HepG2 (cell line): ENCODE results near the gene RPL31. TPM values are rescaled to one million over a fixed set of nuclear protein-coding genes. Genes with fewer than 3 reads are reported as not detected.

Experiments
- ARNT ChIP-seq: fragments of 450-650 bp; IDR thresholded peaks from 2 replicates; pipeline ENCODE4 v1.6.1; 2017
- ATM ChIP-seq: fragments of 450-650 bp; IDR thresholded peaks from 2 replicates; pipeline ENCODE4 v1.7.1; 2017; ENCODE audit warnings: mild to moderate bottlenecking, borderline replicate concordance
- HDAC1 ChIP-seq: sonication (generic); formaldehyde crosslinking; IDR thresholded peaks from 2 replicates; pipeline ENCODE4 v1.5.1; 2020; ENCODE audit warnings: mild to moderate bottlenecking, missing genetic modification reagents
- HDAC2 ChIP-seq: sonication (generic); formaldehyde crosslinking; IDR thresholded peaks from 2 replicates; pipeline ENCODE4 v1.4.0; 2020; ENCODE audit warnings: missing genetic modification reagents
- HNF1A ChIP-seq, 2 experiments: sonication (generic) in 1 of 2; formaldehyde crosslinking in 1 of 2; IDR thresholded peaks; 2 replicates each; pipeline versions ENCODE4 v1.4.0 to v1.6.1; 2016 to 2020; ENCODE audit warnings: borderline replicate concordance in 1 of 2, low read depth in 1 of 2, mild to moderate bottlenecking in 1 of 2, missing genetic modification reagents in 1 of 2
- IKZF4 ChIP-seq: sonication (generic); formaldehyde crosslinking; IDR thresholded peaks from 2 replicates; pipeline ENCODE4 v1.5.1; 2020; ENCODE audit warnings: borderline replicate concordance, mild to moderate bottlenecking, low read depth, missing genetic modification reagents; ENCODE audit errors: not compliant biosample characterization
- IRX3 ChIP-seq: sonication (generic); formaldehyde crosslinking; IDR thresholded peaks from 2 replicates; pipeline ENCODE4 v1.8.1; 2023; ENCODE audit warnings: mild to moderate bottlenecking, low read depth, missing genetic modification reagents, borderline replicate concordance
- MATR3 ChIP-seq: sonication (generic); formaldehyde crosslinking; IDR thresholded peaks from 2 replicates; pipeline ENCODE4 v1.4.0; 2020; ENCODE audit warnings: missing genetic modification reagents
- MXD4 ChIP-seq: IDR thresholded peaks from 2 replicates; pipeline ENCODE4 v1.6.1; 2016; ENCODE audit warnings: mild to moderate bottlenecking, missing biosample characterization, missing genetic modification reagents
- POLR2A ChIP-seq, 2 experiments: IDR thresholded peaks; 2 replicates each; pipeline ENCODE4 v1.6.1; 2011; ENCODE audit warnings: low read depth in 2 of 2, low read length in 2 of 2, mild to moderate bottlenecking in 1 of 2, moderate library complexity in 1 of 2; ENCODE audit not compliant: insufficient read depth in 1 of 2
- POLR2G ChIP-seq: fragments of 200-400 bp; formaldehyde crosslinking; IDR thresholded peaks from 2 replicates; pipeline ENCODE4 v1.6.1; 2018; ENCODE audit warnings: mild to moderate bottlenecking, low read depth, low read length, moderate library complexity
- RERE ChIP-seq: IDR thresholded peaks from 2 replicates; pipeline ENCODE4 v1.6.1; 2016; ENCODE audit warnings: low read depth, missing genetic modification reagents, missing compliant biosample characterization
- RXRA ChIP-seq: sonication (generic); formaldehyde crosslinking; IDR thresholded peaks from 2 replicates; pipeline ENCODE4 v1.5.1; 2020; ENCODE audit warnings: missing genetic modification reagents
- SETDB1 ChIP-seq: sonication (generic); formaldehyde crosslinking; IDR thresholded peaks from 2 replicates; pipeline ENCODE4 v1.5.1; 2020; ENCODE audit warnings: missing genetic modification reagents, mild to moderate bottlenecking, borderline replicate concordance
- SOX13 ChIP-seq, 3 experiments: fragments of 450-650 bp in 1 of 3; sonication (generic) in 1 of 3; formaldehyde crosslinking in 1 of 3; IDR thresholded peaks in 2 of 3; conservative IDR thresholded peaks in 1 of 3; 2 replicates each; pipeline versions ENCODE4 v1.5.0 to v1.6.1; 2016 to 2020; ENCODE audit warnings: antibody characterized with exemption in 1 of 3, mild to moderate bottlenecking in 1 of 3, missing compliant biosample characterization in 1 of 3, missing genetic modification reagents in 1 of 3, moderate library complexity in 1 of 3
- STAG1 ChIP-seq: sonication (generic); formaldehyde crosslinking; IDR thresholded peaks from 2 replicates; pipeline ENCODE4 v1.4.0; 2020; ENCODE audit warnings: missing genetic modification reagents
- TCF7L2 ChIP-seq: IDR thresholded peaks from 2 replicates; pipeline ENCODE4 v1.6.1; 2011; ENCODE audit warnings: mild to moderate bottlenecking, low read depth, low read length, moderate library complexity
- ZFP37 ChIP-seq: sonication (generic); formaldehyde crosslinking; IDR thresholded peaks from 2 replicates; pipeline ENCODE4 v1.4.0; 2020; ENCODE audit warnings: missing genetic modification reagents, borderline replicate concordance
- ZNF260 ChIP-seq: sonication (generic); formaldehyde crosslinking; IDR thresholded peaks from 2 replicates; pipeline ENCODE4 v1.4.0; 2020; ENCODE audit warnings: missing genetic modification reagents, low read depth, mild to moderate bottlenecking, borderline replicate concordance
- ZNF607 ChIP-seq: sonication (generic); formaldehyde crosslinking; IDR thresholded peaks from 2 replicates; pipeline ENCODE4 v1.5.1; 2020; ENCODE audit warnings: missing genetic modification reagents, mild to moderate bottlenecking, borderline replicate concordance
- ZNF777 ChIP-seq: sonication (generic); formaldehyde crosslinking; IDR thresholded peaks from 2 replicates; pipeline ENCODE4 v1.4.0; 2020; ENCODE audit warnings: missing genetic modification reagents
- polyA plus RNA-seq, 8 experiments: library from polyadenylated mRNA; depleted of rRNA in 3 of 8; stranded (reverse) in 7 of 8; unstranded in 1 of 8; fragments of >200 nt; fragmentation: Illumina TruSeq in 4 of 8; extraction: Trizol in 4 of 8; gene quantifications; 2 replicates each; pipeline versions ENCODE4 v1.2.1 to v1.2.3, GENCODE V29; 2011 to 2016; ENCODE audit warnings: low read depth in 4 of 8, missing spikeins in 1 of 8, mixed read lengths in 1 of 8; ENCODE audit not compliant: insufficient read depth in 1 of 8
- total RNA-seq, 5 experiments: library from RNA; depleted of rRNA; stranded (reverse); fragments of >200 nt; fragmentation: Illumina TruSeq; extraction: Trizol; gene quantifications; 2 replicates each; pipeline ENCODE4 v1.2.3, GENCODE V29; 2016; ENCODE audit warnings: low read depth in 1 of 5

Gene RPL31
- total and polyA plus RNA-seq, 2 of the 13 experiments (the other 11 are each of a cell fraction or from before 2014, with no cell fraction given) = 3,331 to 3,582 TPM

DNA sequence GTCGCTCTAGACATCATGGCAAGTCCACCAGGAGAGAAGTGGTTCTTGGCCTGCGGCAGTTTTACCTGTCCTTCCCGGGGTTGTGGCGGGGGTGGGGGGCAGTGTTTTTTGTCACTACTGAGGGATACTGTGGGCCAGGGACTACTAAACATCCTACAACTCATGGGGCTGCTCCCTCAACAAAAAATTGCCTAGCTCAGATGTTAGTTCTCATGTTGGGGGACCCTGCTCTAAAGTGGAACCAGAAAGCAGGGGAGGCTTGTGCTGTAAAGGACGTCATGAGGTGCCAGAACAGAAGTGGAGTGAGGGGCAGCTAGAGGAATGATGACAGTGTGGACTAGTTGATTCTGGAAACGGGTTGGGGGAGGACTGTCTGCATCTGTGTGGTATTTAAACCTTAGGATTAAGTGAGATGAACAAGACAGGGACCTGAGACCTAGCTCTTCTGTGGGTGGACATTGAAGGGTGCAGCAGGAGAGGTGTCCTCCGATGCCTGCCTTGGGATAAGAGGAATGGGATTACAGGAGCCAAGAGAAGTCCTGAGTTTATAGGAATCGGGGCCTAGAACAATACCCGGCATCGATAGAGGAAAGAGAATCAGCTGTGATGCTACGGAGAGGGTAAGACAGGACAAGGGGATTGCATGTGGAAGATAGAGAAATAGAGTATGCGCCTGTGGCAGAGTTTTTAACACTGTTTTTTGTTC lies 2.7 kb downstream of the RPL31 start (continued):
- TF ChIP-seq HDAC2 (CRISPR knock-in tag) (no peak), MATR3 (no peak), ATM (no peak), STAG1 (CRISPR knock-in tag) (no peak), POLR2G (peak; percentile 52; the same call in 1 of the 2 replicates), ZNF260 (no peak), POLR2A (IDR thresholded peaks at IDR 0.05; ENCODE audit: insufficient read depth in 1 of 2, low read depth in 2 of 2, low read length in 2 of 2) (peak; percentile 22 to 41; a peak in 3 of 4 replicates), TCF7L2 (no peak), HDAC1 (CRISPR knock-in tag) (no peak), HNF1A (IDR thresholded peaks at IDR 0.05; ENCODE audit: low read depth) (no peak), HNF1A (CRISPR knock-in tag; IDR thresholded peaks at IDR 0.05; ENCODE audit: borderline replicate concordance) (no peak), RXRA (CRISPR knock-in tag) (no peak), SOX13 (IDR thresholded peaks at IDR 0.05) (no peak), SOX13 (CRISPR knock-in tag; conservative IDR thresholded peaks at IDR 0.05 in 1 of 2, IDR thresholded peaks at IDR 0.05 in 1 of 2) (no peak), ZNF777 (no peak), SETDB1 (CRISPR knock-in tag) (no peak), ARNT (no peak), ZFP37 (CRISPR knock-in tag) (0 out of 2 replicates have a peak, but pooled peaks have one; percentile 46), IKZF4 (no peak), MXD4 (no peak), RERE (CRISPR knock-in tag) (no peak), ZNF607 (CRISPR knock-in tag) (no peak), IRX3 (CRISPR knock-in tag) (no peak)
